ENCODE results near the gene ARSB.

Gene ARSB

DNA sequence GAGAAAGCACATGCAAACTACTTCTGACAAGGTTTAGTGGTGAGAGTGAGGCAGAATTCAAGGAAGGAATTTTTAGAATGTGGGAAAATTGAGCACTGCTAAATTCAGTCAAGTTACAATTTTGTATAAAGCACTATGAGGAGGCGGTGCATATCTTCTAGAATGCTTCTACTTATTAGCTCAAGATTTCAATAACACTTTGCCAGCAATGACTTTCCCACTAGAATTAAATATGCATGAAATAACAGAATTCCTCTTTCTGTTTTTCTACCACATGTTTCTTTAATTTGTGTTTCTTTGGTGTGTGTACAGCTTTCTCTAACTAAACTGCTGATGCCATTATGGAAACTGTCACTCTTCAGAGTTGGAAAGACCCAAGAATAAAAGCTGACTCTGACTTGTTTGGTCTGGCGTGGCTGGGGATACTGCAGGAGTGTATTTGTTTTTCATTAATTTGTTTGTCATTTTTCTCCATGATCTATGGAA is 163.5 kb downstream of the ARSB start:
- TF ChIP-seq EZH2phosphoT487 (IDR thresholded peaks at IDR 0.05; ENCODE audit: low read length) (no peak), EZH2 (optimal IDR thresholded peaks at IDR 0.05; ENCODE audit: low read depth, low read length) (no peak)
- TF ChIP-seq, protein P1, sequence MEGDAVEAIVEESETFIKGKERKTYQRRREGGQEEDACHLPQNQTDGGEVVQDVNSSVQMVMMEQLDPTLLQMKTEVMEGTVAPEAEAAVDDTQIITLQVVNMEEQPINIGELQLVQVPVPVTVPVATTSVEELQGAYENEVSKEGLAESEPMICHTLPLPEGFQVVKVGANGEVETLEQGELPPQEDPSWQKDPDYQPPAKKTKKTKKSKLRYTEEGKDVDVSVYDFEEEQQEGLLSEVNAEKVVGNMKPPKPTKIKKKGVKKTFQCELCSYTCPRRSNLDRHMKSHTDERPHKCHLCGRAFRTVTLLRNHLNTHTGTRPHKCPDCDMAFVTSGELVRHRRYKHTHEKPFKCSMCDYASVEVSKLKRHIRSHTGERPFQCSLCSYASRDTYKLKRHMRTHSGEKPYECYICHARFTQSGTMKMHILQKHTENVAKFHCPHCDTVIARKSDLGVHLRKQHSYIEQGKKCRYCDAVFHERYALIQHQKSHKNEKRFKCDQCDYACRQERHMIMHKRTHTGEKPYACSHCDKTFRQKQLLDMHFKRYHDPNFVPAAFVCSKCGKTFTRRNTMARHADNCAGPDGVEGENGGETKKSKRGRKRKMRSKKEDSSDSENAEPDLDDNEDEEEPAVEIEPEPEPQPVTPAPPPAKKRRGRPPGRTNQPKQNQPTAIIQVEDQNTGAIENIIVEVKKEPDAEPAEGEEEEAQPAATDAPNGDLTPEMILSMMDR (IDR thresholded peaks at IDR 0.05; ENCODE audit: low read length): no peak

DNA sequence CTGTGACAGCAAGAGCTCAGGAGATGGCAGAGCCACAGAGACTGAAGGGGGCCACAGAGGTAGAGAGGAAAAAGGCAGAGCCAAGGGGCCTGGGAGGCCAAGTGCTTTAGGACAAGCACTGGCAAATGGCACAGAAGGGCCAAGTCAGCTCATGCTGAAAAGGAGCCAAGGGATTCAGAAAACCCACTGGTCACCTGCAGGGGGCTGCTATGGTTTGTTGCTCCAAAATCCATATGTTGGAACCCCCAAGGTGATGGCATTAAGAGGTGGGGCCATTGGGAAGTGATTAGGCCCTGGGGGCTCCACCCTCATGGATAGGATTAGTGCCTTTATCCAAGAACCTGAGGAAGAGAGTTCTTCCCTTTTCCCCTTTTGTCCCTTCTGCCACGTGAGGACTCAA is 165.4 kb downstream of the ARSB start:
- no peaks in the 10 kb centered on the region for H3K9me2 ChIP-seq (replicated peaks; ENCODE audit: insufficient read depth, low read length)
- H3K9me3 ChIP-seq (replicated peaks; ENCODE audit: insufficient read depth, low read length): no peaks in the 10 kb centered on the region
- no peak overlapping the region for H3K4me2 ChIP-seq (ENCODE audit: low read depth, low read length)
- no peak for TF ChIP-seq EZH2phosphoT487 (IDR thresholded peaks at IDR 0.05; ENCODE audit: low read length)
- TF ChIP-seq EZH2 (optimal IDR thresholded peaks at IDR 0.05; ENCODE audit: low read depth, low read length): no peak
- TF ChIP-seq, protein P1 (IDR thresholded peaks at IDR 0.05; ENCODE audit: low read length): no peak
- H3K27me3 ChIP-seq (replicated peaks; ENCODE audit: insufficient read depth, low read length): no peaks in the 10 kb centered on the region
- H2AFZ ChIP-seq (ENCODE audit: low read length): no peak overlapping the region
- 0 out of 2 replicates have a peak, but pooled peaks cover under 1% of the 10 kb centered on the region for H3F3A ChIP-seq (ENCODE audit: insufficient read depth, low read length)
- no peaks in the 10 kb centered on the region for H3K79me2 ChIP-seq (ENCODE audit: low read length)
- no peak overlapping the region for H3K9ac ChIP-seq (ENCODE audit: low read length)
- H4K20me1 ChIP-seq (ENCODE audit: insufficient read depth, low read length): no peaks in the 10 kb centered on the region
- no peaks in the 10 kb centered on the region for H3K36me3 ChIP-seq (replicated peaks; ENCODE audit: insufficient read depth, low read length)
- DNase-seq: no peak
- H3K27ac ChIP-seq (ENCODE audit: low read length): no peak overlapping the region
- H3K4me3 ChIP-seq (ENCODE audit: low read length): no peak overlapping the region
- peaks cover 5% of the 10 kb centered on the region for H3K4me1 ChIP-seq (ENCODE audit: low read length)

More for the DNA sequence above, 163.5 kb downstream of the ARSB start:
- H3K4me1 ChIP-seq (ENCODE audit: low read length): peaks cover 18% of the 10 kb centered on the region
- H3K36me3 ChIP-seq (replicated peaks; ENCODE audit: insufficient read depth, low read length): no peaks in the 10 kb centered on the region
- H3K79me2 ChIP-seq (ENCODE audit: low read length): no peaks in the 10 kb centered on the region
- H3K9me2 ChIP-seq (replicated peaks; ENCODE audit: insufficient read depth, low read length): no peaks in the 10 kb centered on the region
- H3K9me3 ChIP-seq (replicated peaks; ENCODE audit: insufficient read depth, low read length): no peaks in the 10 kb centered on the region
- H3K9ac ChIP-seq (ENCODE audit: low read length): no peak overlapping the region
- H3K4me3 ChIP-seq (ENCODE audit: low read length): no peak overlapping the region
- DNase-seq: no peak
- no peak overlapping the region for H3K4me2 ChIP-seq (ENCODE audit: low read depth, low read length)
- no peak overlapping the region for H3K27ac ChIP-seq (ENCODE audit: low read length)
- H2AFZ ChIP-seq (ENCODE audit: low read length): no peak overlapping the region
- no peaks in the 10 kb centered on the region for H4K20me1 ChIP-seq (ENCODE audit: insufficient read depth, low read length)
- H3F3A ChIP-seq (ENCODE audit: insufficient read depth, low read length): peaks cover 5% of the 10 kb centered on the region; the same call in 1 of the 2 replicates
- no peaks in the 10 kb centered on the region for H3K27me3 ChIP-seq (replicated peaks; ENCODE audit: insufficient read depth, low read length)

DNA sequence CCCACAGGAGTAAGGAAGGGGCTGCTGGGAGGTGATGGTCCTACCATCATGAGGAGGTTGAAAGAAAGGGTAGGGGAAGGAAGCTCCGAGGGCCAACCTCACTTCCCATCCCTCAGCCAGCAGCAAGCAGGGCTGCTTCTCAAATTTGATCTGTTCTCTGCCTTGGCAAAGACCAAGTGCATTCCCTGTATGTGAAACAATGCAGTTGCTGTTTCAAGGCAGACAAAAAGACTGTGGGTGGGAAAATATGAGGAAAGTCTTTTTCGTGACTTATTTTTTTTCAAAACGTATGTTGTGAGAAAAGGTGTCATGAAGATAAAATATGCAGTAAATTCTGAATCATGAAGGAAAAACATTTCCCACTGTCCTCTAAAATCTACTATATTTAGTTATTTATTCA is 165.9 kb downstream of the ARSB start:
- DNase-seq: no peak
- Histone ChIP-seq H3K4me2 (ENCODE audit: low read depth, low read length) (no peak overlapping the region), H3K4me3 (ENCODE audit: low read length) (no peak overlapping the region), H3K9me3 (replicated peaks; ENCODE audit: insufficient read depth, low read length) (no peaks in the 10 kb centered on the region), H3K4me1 (ENCODE audit: low read length) (no peaks in the 10 kb centered on the region), H3F3A (ENCODE audit: insufficient read depth, low read length) (no peaks in the 10 kb centered on the region), H4K20me1 (ENCODE audit: insufficient read depth, low read length) (no peaks in the 10 kb centered on the region), H3K36me3 (replicated peaks; ENCODE audit: insufficient read depth, low read length) (no peaks in the 10 kb centered on the region), H2AFZ (ENCODE audit: low read length) (no peak overlapping the region), H3K27me3 (replicated peaks; ENCODE audit: insufficient read depth, low read length) (no peaks in the 10 kb centered on the region), H3K79me2 (ENCODE audit: low read length) (no peaks in the 10 kb centered on the region), H3K9ac (ENCODE audit: low read length) (no peak overlapping the region), H3K9me2 (replicated peaks; ENCODE audit: insufficient read depth, low read length) (no peaks in the 10 kb centered on the region), H3K27ac (ENCODE audit: low read length) (no peak overlapping the region)
- TF ChIP-seq EZH2 (optimal IDR thresholded peaks at IDR 0.05; ENCODE audit: low read depth, low read length): no peak
- no peak for TF ChIP-seq EZH2phosphoT487 (IDR thresholded peaks at IDR 0.05; ENCODE audit: low read length)
- TF ChIP-seq, protein P1 (IDR thresholded peaks at IDR 0.05; ENCODE audit: low read length): no peak
